Activated naive CD8-positive, alpha-beta T cell (primary cell): ENCODE results near the gene TTC7B.

ENCODE experiments used
- H3K27ac Mint-ChIP-seq: one replicate; pipeline ENCODE4 v1.8.0; 2021; ENCODE audit warnings: mixed read lengths
- H3K27me3 Mint-ChIP-seq: one replicate; pipeline ENCODE4 v1.8.0; 2021; ENCODE audit warnings: mixed read lengths
- H3K36me3 Mint-ChIP-seq: one replicate; pipeline ENCODE4 v1.8.0; 2021; ENCODE audit warnings: mixed read lengths
- H3K4me1 Mint-ChIP-seq: one replicate; pipeline ENCODE4 v1.8.0; 2021; ENCODE audit warnings: low read depth, mixed read lengths
- H3K4me3 Mint-ChIP-seq: one replicate; pipeline ENCODE4 v1.8.0; 2021; ENCODE audit warnings: mild to moderate bottlenecking, mixed read lengths
- H3K9me3 Mint-ChIP-seq: one replicate; pipeline ENCODE4 v1.8.0; 2021; ENCODE audit warnings: low read depth, mixed read lengths

The TTC7B gene

GRCh38 chr14:90714811-90715210, 101.4 kb downstream of the TTC7B start:
- Mint-ChIP-seq H3K27me3 (no peaks in the 10 kb centered on the region), H3K36me3 (no peaks in the 10 kb centered on the region), H3K4me3 (no peak overlapping the region), H3K27ac (no peak overlapping the region), H3K4me1 (no peaks in the 10 kb centered on the region), H3K9me3 (no peaks in the 10 kb centered on the region)

- Mint-ChIP-seq H3K9me3 (no peaks in the 10 kb centered on the region), H3K27ac (no peak overlapping the region), H3K4me1 (no peaks in the 10 kb centered on the region), H3K27me3 (peaks cover 2% of the 10 kb centered on the region), H3K4me3 (no peak overlapping the region), H3K36me3 (no peaks in the 10 kb centered on the region)
Observed at GRCh38 chr14:90704738-90705392, 111.4 kb downstream of the TTC7B start.

GRCh38 chr14:90703841-90704737, 112.1 kb downstream of the TTC7B start:
- Mint-ChIP-seq H3K36me3 (no peaks in the 10 kb centered on the region), H3K4me3 (no peak overlapping the region)

GRCh38 chr14:90700933-90701776, 115.1 kb downstream of the TTC7B start:
- no peak overlapping the region for H3K27ac Mint-ChIP-seq
- H3K9me3 Mint-ChIP-seq: no peaks in the 10 kb centered on the region
- no peaks in the 10 kb centered on the region for H3K36me3 Mint-ChIP-seq
- no peaks in the 10 kb centered on the region for H3K4me1 Mint-ChIP-seq
- no peak overlapping the region for H3K4me3 Mint-ChIP-seq
- peaks cover 2% of the 10 kb centered on the region for H3K27me3 Mint-ChIP-seq

More at GRCh38 chr14:90703841-90704737, 112.1 kb downstream of the TTC7B start:
- no peaks in the 10 kb centered on the region for H3K9me3 Mint-ChIP-seq
- no peaks in the 10 kb centered on the region for H3K4me1 Mint-ChIP-seq
- peaks cover 2% of the 10 kb centered on the region for H3K27me3 Mint-ChIP-seq
- H3K27ac Mint-ChIP-seq: no peak overlapping the region

DNA sequence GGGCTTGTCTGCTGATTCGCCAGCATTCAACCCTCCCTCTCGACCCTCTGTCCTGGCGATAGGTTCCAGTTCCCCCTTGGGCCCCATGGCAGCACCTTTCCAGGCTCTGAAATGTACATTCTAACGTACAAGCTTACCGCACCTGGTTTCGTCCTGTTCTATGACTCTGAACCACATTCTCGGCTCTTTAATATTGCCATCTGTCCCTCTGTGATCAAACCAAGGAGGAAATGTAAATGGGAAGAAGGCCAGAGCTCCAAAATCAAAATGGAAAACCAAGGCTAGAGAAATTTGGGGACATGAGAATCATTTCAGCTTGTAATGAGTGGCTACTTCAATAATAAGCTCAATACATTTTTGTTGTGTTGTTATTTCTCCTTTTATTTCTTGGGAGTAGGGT, 117.2 kb downstream of the TTC7B start:
- no peaks in the 10 kb centered on the region for H3K36me3 Mint-ChIP-seq
- no peak overlapping the region for H3K4me3 Mint-ChIP-seq
- no peaks in the 10 kb centered on the region for H3K27me3 Mint-ChIP-seq
- H3K27ac Mint-ChIP-seq: no peak overlapping the region
- no peaks in the 10 kb centered on the region for H3K9me3 Mint-ChIP-seq
- H3K4me1 Mint-ChIP-seq: no peaks in the 10 kb centered on the region

GRCh38 chr14:90698379-90698869, 117.8 kb downstream of the TTC7B start:
- H3K27ac Mint-ChIP-seq: no peak overlapping the region
- H3K27me3 Mint-ChIP-seq: no peaks in the 10 kb centered on the region
- no peaks in the 10 kb centered on the region for H3K36me3 Mint-ChIP-seq
- H3K9me3 Mint-ChIP-seq: no peaks in the 10 kb centered on the region
- H3K4me3 Mint-ChIP-seq: no peak overlapping the region
- no peaks in the 10 kb centered on the region for H3K4me1 Mint-ChIP-seq

GRCh38 chr14:90697577-90698206, 118.5 kb downstream of the TTC7B start:
- H3K4me3 Mint-ChIP-seq: no peak overlapping the region

DNA sequence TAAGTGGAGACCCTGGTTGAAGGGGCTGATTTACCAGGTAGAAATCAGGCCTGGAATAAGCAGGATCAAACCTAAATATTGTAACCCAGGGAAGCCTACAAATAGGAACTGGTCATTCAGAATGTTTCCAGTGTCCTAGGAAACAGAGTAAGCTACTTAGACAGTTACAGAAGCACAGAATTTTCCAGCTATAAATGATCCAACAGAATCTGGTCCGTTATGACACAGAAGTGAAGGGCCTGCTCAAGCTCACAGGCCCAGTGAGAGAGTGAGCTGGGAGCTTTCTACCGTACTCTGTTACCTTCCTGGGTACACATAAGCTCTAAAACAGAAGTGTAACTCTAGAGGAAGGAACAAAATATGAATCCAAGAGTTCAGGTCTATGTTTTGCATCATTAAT, 119.1 kb downstream of the TTC7B start:
- Mint-ChIP-seq H3K36me3 (no peaks in the 10 kb centered on the region), H3K27ac (no peak overlapping the region), H3K9me3 (no peaks in the 10 kb centered on the region), H3K4me1 (no peaks in the 10 kb centered on the region), H3K27me3 (no peaks in the 10 kb centered on the region), H3K4me3 (no peak overlapping the region)

More at GRCh38 chr14:90697577-90698206, 118.5 kb downstream of the TTC7B start:
- Mint-ChIP-seq H3K36me3 (no peaks in the 10 kb centered on the region), H3K9me3 (no peaks in the 10 kb centered on the region), H3K4me1 (no peaks in the 10 kb centered on the region), H3K27ac (no peak overlapping the region), H3K27me3 (no peaks in the 10 kb centered on the region)

DNA sequence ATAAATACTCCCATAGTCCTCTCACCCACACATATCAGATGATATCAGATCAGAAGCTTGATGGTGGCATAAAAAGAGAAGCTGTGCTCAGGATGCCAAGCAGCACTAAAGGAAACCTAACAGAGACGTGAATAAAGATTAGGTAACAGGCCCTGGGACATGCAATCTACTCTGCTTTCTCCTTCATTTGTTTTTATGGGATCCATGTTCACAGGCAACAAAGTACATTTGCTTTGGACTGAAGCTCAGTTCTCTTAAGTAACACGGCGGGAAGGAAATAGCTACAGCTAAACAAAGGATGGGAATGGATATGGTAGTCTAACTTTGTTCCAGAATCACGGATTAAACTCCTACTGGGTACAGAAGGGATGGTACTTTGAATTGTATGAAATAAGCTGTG, 119.5 kb downstream of the TTC7B start:
- no peaks in the 10 kb centered on the region for H3K9me3 Mint-ChIP-seq
- no peaks in the 10 kb centered on the region for H3K4me1 Mint-ChIP-seq
- no peak overlapping the region for H3K4me3 Mint-ChIP-seq
- H3K27ac Mint-ChIP-seq: no peak overlapping the region
- no peaks in the 10 kb centered on the region for H3K27me3 Mint-ChIP-seq
- no peaks in the 10 kb centered on the region for H3K36me3 Mint-ChIP-seq

- no peaks in the 10 kb centered on the region for H3K9me3 Mint-ChIP-seq
- H3K4me1 Mint-ChIP-seq: no peaks in the 10 kb centered on the region
- no peaks in the 10 kb centered on the region for H3K36me3 Mint-ChIP-seq
- no peak overlapping the region for H3K27ac Mint-ChIP-seq
- no peaks in the 10 kb centered on the region for H3K27me3 Mint-ChIP-seq
- H3K4me3 Mint-ChIP-seq: no peak overlapping the region
Observed at GRCh38 chr14:90695997-90696660, 120.1 kb downstream of the TTC7B start.

DNA sequence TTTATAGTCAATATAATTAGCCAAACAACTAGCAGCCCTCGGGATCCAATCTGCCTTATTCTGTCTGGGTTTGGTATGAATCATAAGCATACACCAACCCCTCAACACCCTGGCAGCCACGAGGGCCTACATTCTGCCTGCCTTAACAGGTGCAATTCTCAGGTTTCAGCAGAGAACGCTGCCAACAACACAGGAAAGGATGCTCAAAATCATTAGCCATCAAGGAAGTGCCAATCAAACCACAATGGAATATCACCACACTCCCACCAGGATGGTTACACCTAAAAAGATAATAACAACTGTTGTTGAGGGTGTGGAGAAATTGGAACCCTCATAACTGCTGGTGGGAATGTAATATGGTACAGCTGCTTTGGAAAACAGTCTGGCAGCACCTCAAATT, 122.8 kb downstream of the TTC7B start:
- Mint-ChIP-seq H3K36me3 (no peaks in the 10 kb centered on the region), H3K9me3 (no peaks in the 10 kb centered on the region), H3K27ac (no peak overlapping the region), H3K4me3 (no peak overlapping the region), H3K27me3 (no peaks in the 10 kb centered on the region), H3K4me1 (no peaks in the 10 kb centered on the region)

- Mint-ChIP-seq H3K9me3 (no peaks in the 10 kb centered on the region), H3K27ac (no peak overlapping the region), H3K4me3 (no peak overlapping the region), H3K27me3 (no peaks in the 10 kb centered on the region), H3K36me3 (no peaks in the 10 kb centered on the region), H3K4me1 (no peaks in the 10 kb centered on the region)
Observed at GRCh38 chr14:90692826-90693225, 123.4 kb downstream of the TTC7B start.

DNA sequence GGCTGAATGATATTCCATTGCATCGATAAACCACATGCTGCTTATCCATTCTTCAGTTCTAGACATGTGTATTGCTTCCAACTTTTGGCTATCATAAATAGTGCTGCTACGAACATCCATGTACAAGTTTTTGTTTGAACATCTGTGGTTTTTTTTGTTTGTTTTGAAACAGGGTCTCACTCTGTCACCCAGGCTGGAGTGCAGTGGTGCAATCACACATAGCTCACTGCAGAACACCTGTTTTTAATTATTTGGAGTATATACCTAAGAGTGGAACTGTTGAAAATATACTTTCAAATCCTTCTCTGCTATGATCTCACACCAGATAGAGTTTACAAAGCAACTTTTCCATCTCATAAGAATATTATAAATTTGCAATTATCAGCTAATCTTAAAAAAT, 124.2 kb downstream of the TTC7B start:
- Mint-ChIP-seq H3K9me3 (no peaks in the 10 kb centered on the region), H3K36me3 (no peaks in the 10 kb centered on the region), H3K27me3 (no peaks in the 10 kb centered on the region), H3K4me1 (no peaks in the 10 kb centered on the region), H3K4me3 (no peak overlapping the region), H3K27ac (no peak overlapping the region)

DNA sequence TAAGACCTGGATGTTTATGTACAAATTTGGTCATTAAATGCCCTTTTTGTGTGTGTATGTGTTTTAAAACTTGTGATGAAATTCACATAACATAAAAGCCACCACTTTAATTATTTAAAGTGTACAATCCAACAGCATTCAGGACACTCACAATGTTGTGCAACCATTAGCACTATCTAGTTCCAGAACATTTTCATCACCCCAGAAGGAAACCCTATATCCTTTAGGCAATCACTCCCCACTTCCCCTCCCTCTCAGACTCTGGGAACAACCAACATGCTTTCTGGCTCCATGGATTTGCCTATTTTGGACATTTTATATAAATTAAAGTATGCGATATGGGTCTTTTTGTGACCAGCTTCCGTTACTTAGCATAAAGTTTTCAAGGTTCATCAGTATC, 124.6 kb downstream of the TTC7B start:
- Mint-ChIP-seq H3K36me3 (no peaks in the 10 kb centered on the region), H3K27me3 (no peaks in the 10 kb centered on the region), H3K27ac (no peak overlapping the region), H3K4me1 (no peaks in the 10 kb centered on the region), H3K9me3 (no peaks in the 10 kb centered on the region), H3K4me3 (no peak overlapping the region)
